HepG2 (cell line): ENCODE measurements around the gene DCP1B. TPM values are rescaled to one million over a fixed set of nuclear protein-coding genes. Genes with fewer than 3 reads are reported as not detected.

Experiments
- HNF4G ChIP-seq, 2 experiments: sonication (generic) in 1 of 2; formaldehyde crosslinking in 1 of 2; IDR thresholded peaks; 2 replicates each; pipeline versions ENCODE4 v1.4.0 to v1.6.1; 2011 to 2020; ENCODE audit warnings: borderline replicate concordance in 2 of 2, low read depth in 2 of 2, mild to moderate bottlenecking in 2 of 2, low read length in 1 of 2, missing genetic modification reagents in 1 of 2, moderate library complexity in 1 of 2
- SMC3 ChIP-seq: IDR thresholded peaks from 2 replicates; pipeline ENCODE4 v1.6.1; 2011; ENCODE audit warnings: low read length, improper control_type of control experiment
- ZNF451 ChIP-seq: sonication (generic); formaldehyde crosslinking; IDR thresholded peaks from 2 replicates; pipeline ENCODE4 v1.5.0; 2020; ENCODE audit warnings: mild to moderate bottlenecking, missing genetic modification reagents
- polyA plus RNA-seq, 8 experiments: library from polyadenylated mRNA; depleted of rRNA in 3 of 8; stranded (reverse) in 7 of 8; unstranded in 1 of 8; fragments of >200 nt; fragmentation: Illumina TruSeq in 4 of 8; extraction: Trizol in 4 of 8; gene quantifications; 2 replicates each; pipeline versions ENCODE4 v1.2.1 to v1.2.3, GENCODE V29; 2011 to 2016; ENCODE audit warnings: low read depth in 4 of 8, missing spikeins in 1 of 8, mixed read lengths in 1 of 8; ENCODE audit not compliant: insufficient read depth in 1 of 8
- total RNA-seq, 5 experiments: library from RNA; depleted of rRNA; stranded (reverse); fragments of >200 nt; fragmentation: Illumina TruSeq; extraction: Trizol; gene quantifications; 2 replicates each; pipeline ENCODE4 v1.2.3, GENCODE V29; 2016; ENCODE audit warnings: low read depth in 1 of 5
- TF ChIP-seq, protein P1 (sequence below), 2 experiments: sonication (generic) in 1 of 2; formaldehyde crosslinking in 1 of 2; IDR thresholded peaks; 2 replicates each; pipeline versions ENCODE4 v1.6.1 to v1.9.0; 2014 to 2022; ENCODE audit warnings: antibody characterized with exemption in 1 of 2, borderline replicate concordance in 1 of 2, inconsistent platforms in 1 of 2, low read depth in 1 of 2, missing genetic modification reagents in 1 of 2
- TF ChIP-seq, protein P2 (sequence below): sonication (generic); formaldehyde crosslinking; IDR thresholded peaks from 2 replicates; pipeline ENCODE4 v1.5.0; 2020; ENCODE audit warnings: mild to moderate bottlenecking, missing genetic modification reagents

The DCP1B gene
- total and polyA plus RNA-seq, 2 of the 13 experiments (the other 11 are each of a cell fraction or from before 2014, with no cell fraction given), result 11.4 to 27.2 TPM

DNA sequence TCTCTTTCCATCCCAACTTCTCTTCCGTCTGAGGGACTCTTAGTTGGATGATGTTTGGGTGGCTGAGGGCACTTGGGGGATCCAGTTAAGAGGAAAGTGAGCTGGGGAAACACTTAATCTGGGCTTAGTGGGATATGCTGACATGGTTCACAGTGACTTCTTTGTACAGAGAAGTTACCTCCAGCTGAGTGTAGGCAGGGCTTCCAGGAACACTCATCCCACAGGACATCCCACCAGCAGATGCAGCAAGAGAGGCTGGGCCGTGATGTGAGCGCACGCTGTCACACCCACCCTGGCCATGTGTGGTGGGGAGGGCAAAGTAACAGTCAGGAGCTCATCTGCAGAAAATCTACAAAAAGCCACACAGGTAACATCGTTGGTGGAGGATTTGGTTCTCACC is 85.0 kb downstream of the DCP1B start (continued):
- TF ChIP-seq, protein P1, sequence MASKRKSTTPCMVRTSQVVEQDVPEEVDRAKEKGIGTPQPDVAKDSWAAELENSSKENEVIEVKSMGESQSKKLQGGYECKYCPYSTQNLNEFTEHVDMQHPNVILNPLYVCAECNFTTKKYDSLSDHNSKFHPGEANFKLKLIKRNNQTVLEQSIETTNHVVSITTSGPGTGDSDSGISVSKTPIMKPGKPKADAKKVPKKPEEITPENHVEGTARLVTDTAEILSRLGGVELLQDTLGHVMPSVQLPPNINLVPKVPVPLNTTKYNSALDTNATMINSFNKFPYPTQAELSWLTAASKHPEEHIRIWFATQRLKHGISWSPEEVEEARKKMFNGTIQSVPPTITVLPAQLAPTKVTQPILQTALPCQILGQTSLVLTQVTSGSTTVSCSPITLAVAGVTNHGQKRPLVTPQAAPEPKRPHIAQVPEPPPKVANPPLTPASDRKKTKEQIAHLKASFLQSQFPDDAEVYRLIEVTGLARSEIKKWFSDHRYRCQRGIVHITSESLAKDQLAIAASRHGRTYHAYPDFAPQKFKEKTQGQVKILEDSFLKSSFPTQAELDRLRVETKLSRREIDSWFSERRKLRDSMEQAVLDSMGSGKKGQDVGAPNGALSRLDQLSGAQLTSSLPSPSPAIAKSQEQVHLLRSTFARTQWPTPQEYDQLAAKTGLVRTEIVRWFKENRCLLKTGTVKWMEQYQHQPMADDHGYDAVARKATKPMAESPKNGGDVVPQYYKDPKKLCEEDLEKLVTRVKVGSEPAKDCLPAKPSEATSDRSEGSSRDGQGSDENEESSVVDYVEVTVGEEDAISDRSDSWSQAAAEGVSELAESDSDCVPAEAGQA (IDR thresholded peaks at IDR 0.05; ENCODE audit: low read depth), result no peak
- TF ChIP-seq, protein P1 (CRISPR knock-in tag; IDR thresholded peaks at IDR 0.05; ENCODE audit: borderline replicate concordance), result no peak
- TF ChIP-seq HNF4G (IDR thresholded peaks at IDR 0.05; ENCODE audit: borderline replicate concordance, low read depth, low read length) (no peak), HNF4G (CRISPR knock-in tag; IDR thresholded peaks at IDR 0.05; ENCODE audit: borderline replicate concordance, low read depth) (no peak), SMC3 (no peak), ZNF451 (no peak)
- TF ChIP-seq, protein P2, sequence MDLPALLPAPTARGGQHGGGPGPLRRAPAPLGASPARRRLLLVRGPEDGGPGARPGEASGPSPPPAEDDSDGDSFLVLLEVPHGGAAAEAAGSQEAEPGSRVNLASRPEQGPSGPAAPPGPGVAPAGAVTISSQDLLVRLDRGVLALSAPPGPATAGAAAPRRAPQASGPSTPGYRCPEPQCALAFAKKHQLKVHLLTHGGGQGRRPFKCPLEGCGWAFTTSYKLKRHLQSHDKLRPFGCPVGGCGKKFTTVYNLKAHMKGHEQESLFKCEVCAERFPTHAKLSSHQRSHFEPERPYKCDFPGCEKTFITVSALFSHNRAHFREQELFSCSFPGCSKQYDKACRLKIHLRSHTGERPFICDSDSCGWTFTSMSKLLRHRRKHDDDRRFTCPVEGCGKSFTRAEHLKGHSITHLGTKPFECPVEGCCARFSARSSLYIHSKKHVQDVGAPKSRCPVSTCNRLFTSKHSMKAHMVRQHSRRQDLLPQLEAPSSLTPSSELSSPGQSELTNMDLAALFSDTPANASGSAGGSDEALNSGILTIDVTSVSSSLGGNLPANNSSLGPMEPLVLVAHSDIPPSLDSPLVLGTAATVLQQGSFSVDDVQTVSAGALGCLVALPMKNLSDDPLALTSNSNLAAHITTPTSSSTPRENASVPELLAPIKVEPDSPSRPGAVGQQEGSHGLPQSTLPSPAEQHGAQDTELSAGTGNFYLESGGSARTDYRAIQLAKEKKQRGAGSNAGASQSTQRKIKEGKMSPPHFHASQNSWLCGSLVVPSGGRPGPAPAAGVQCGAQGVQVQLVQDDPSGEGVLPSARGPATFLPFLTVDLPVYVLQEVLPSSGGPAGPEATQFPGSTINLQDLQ (CRISPR knock-in tag), result no peak
